Stimulated activated CD8-positive, alpha-beta memory T cell treated with anti-CD3 and anti-CD28 coated beads, Interleukin-4, amount 100 ng/mL, for 4 hours (primary cell): ENCODE data around the gene CFAP54.

Source experiments
- DNase-seq, 2 donors: peaks; one replicate each; pipeline ENCODE4 v3.0.0-alpha.2; 2020; ENCODE audit warnings: low read depth in 2 of 2, low spot score in 1 of 2

CFAP54 gene

DNA sequence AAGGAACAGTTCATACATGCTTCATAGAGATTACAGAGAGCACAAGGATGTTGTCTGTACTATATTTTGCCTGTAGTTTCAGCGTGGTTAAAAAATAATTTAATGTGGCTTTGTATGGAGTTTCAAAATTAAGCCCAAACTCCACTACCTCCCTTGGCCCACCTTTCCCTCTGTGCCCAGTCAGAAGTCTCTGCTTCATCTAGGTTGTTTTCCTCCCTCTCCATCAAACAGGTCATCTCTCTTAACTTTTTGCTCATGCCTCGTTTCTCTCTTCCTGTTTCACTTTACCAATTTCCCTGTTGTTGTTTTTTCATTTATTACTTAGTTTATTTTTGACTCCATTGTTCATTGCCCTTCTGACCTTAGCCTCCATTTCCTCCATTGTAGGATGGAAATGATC, 322.8 kb downstream of the CFAP54 start:
- DNase-seq, result no peak

DNA sequence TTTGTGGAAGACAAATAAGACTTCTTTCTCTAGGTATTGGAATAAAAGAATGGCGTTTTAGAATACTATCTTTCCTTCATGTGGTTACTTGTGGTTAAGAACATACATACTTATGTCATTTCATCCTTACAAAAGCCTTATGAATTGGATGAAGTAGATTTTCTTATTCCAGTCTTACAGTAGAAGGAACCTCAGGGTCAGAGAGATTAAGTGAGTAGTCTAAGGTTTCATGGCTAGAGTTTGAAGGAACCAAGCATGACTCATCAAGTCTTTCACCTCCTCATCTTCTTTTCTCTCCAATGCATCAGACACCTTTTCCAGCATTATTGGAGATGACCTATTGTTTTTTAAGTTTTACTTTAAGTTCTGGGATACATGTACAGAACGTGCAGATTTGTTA, 324.8 kb downstream of the CFAP54 start:
- no peak for DNase-seq

GRCh38 chr12:96821592-96821991, 332.2 kb downstream of the CFAP54 start:
- DNase-seq, result no peak

GRCh38 chr12:96822641-96823040, 333.3 kb downstream of the CFAP54 start:
- no peak for DNase-seq

DNA sequence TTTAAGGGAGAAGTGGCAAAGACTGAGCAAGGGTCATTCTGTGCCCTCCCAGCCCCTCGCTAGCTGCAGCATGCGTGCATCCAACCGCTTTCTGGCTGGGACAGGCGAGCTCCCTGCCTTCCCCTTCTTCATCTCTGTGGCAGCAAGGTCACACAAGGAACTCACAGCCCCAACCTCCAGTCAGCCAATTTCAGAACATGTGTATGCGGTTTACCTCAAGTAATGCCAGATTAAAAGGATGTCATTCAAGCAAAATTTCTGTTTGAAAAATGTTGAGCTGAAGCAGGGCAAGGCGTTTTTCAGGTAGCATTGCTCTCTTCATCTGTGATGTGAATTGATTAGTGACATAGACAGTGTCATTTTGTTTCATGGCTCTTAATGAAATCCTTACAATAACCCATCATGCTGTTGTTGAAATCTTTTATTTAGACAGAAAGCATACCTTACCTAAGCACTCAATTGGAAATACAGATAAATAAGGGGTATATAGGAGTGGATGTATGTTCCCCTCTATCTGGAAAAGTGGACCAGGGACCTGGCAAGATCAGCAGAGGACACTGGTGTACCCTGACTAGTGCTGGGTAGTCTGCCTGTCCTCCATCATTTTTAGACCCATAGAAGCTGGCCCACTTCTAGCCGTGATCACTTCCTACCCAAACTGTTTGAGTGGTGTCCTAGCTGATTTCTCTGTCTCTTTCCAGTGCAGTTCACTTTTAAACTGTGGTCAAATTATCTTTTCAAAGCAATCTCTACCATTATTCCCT, 334.9 kb downstream of the CFAP54 start:
- DNase-seq, result no peak

- DNase-seq, result no peak
These were observed 335.5 kb downstream of the CFAP54 start for GRCh38 chr12:96824838-96825236.

GRCh38 chr12:96828169-96828789, 338.9 kb downstream of the CFAP54 start:
- DNase-seq, result no peak

DNA sequence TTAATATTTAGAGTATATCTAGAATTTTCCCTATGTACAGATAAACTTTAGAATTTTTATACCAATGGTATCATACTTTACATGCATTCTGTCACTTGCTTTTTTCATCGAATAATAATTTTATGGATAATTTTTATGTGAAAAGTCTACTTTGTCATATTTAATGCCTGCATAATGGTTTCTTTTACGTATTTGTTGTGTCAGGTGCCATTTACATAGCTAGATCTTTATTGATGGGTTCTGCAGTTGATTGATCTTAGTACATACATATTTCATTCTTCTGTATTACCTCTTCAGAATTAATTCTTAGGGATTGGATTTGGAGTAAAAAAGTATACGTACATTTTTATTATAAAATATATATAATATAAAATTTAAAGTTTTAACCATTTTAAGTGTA, 340.0 kb downstream of the CFAP54 start:
- no peak for DNase-seq

DNA sequence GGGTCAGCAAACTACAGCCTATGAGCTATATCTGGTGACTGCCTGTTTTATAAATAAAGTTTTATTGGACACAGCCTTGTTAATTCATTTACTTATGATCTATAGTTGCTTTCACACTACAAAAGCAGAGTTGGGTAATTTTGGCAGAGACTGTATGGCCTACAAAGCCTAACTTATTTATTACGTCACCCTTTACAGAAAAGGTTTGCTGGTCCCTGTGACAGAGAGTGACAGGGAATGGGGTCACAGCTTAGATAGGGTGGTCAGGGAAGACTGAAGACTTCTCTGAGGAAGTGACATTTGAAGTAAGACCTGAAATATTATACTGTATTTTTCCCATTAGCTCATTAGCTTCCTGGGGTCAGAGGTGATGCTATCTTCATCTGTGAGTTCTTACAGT, 342.0 kb downstream of the CFAP54 start:
- DNase-seq, result no peak

- no peak for DNase-seq
These were observed 356.9 kb downstream of the CFAP54 start for GRCh38 chr12:96846293-96846692.

DNA sequence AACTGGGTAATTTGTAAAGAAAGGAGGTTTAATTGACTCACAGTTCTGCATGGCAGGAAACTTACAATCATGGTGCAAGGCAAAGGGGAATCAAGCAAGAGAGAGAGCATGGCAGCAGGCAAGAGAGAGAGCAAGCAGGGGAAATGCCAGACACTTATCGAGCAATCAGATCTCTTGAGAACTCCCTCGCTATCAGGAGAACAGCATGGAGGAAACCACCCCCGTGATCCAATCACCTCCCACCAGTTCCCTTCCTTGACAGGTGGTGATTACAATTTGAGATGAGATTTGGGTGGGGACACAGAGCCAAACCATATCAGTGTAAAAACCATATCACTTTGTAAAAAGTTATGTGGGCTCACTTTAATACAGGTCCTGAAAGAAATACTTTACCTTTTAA, 361.3 kb downstream of the CFAP54 start:
- no peak for DNase-seq

DNA sequence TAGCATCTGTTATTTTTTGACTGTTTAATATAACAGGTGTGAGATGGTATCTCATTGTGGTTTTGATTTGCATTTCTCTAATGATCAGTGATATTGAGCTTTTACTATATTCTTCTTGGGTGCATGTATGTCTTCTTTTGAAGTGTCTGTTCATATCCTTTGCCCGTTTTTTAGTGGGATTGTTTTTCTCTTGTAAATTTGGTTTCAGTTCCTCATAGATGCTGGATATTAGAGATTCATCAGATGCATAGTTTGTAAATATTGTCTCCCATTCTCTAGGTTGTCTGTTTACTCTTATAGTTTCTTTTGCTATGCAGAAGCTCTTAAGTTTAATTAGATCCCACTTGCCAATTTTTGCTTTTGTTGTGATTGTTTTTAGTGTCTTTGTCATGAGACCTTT, 368.8 kb downstream of the CFAP54 start:
- no peak for DNase-seq

GRCh38 chr12:96861656-96862055, 372.3 kb downstream of the CFAP54 start:
- DNase-seq, result no peak

DNA sequence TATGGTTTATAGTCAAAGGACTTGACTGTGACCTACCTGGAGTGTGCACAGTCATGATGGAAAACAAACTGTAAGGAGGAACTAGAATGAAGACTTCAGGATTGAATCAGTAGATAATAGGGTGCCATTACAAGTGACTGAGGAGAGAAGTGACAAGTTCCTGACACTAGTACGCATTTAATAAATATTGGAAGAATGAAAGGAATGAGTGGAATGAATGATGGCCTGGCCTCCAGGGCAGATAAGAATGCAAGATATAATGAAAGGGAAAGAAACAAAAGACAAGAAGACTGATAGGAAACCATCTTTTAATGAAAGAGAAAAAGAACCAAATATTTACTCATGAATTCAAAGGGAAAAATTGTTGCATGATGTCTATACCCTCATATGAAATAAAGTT, 372.9 kb downstream of the CFAP54 start:
- DNase-seq, result no peak

DNA sequence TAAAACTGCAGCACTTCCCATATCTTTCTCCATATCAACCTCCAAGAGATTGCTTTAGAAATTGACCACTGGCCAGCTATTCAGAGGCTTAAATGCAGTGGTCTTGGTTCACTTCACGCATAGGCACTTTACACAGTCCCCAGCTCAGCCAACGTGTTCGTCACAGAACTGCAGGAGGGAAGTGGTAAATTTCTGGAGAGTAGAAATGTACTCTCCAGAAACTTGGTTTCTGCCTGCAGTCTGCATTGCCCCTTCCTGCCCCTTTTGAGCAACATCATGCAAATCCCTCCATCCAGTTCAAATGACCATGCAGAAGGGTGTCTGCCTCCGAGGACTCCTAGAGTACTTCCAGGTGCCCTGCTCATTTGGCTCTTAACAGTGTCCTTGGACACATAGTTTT, 375.0 kb downstream of the CFAP54 start:
- no peak for DNase-seq

DNA sequence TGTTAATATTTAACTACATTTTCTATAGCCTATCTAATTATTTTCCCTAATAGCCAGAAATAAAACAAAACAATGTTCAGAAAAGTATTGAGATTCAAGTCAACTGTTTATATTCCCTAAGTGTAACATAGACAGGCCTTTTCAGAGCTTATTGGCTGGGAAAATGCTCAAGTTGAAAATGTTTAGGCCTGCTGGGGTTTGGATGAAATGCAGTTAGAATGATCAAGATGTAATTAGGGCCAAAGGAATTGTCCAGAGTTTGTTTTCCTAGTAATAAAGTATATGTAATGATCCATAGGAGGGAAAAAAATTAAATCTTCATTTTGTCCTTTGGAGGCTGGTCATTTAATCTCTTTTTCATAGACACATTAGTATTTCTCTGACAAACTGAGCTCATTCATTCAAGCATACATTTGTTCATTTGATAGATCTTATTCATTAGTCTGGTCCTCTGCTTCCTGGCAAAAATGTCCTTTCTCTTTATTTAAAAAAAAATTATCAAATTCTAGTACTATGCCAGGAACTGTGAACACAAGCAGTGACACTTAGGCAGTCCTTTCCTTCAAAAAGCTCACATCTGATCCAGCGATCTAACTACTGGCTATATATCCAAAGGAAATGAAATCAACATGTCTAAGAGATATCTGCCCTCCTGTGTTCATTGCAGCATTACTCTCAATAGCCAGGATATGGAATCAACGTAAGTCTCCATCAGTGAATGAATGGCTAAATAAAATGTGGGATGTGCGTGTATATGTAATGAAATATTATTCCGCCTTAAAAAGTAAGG, 377.6 kb downstream of the CFAP54 start:
- no peak for DNase-seq

DNA sequence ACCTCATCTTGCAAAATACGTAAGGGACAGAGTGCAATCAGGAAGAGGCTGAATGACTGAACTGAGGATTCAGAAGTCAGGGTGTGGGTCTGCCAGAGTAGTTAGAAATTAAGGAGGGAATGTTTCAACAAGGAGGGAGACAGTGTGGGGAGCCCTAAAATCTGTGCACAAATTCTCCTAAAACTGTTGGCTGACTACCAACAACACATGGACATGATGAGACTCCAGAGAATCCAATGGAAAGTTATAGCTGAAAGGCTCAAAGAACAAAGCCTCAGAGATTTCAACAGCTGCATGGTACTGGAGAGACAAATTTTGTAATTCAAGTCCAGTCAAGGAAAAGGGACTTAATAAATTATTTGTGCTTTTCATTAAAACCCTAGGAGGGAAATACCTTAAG, 381.6 kb downstream of the CFAP54 start:
- no peak for DNase-seq

- no peak for DNase-seq
These were observed 383.6 kb downstream of the CFAP54 start for GRCh38 chr12:96872961-96873360.

DNA sequence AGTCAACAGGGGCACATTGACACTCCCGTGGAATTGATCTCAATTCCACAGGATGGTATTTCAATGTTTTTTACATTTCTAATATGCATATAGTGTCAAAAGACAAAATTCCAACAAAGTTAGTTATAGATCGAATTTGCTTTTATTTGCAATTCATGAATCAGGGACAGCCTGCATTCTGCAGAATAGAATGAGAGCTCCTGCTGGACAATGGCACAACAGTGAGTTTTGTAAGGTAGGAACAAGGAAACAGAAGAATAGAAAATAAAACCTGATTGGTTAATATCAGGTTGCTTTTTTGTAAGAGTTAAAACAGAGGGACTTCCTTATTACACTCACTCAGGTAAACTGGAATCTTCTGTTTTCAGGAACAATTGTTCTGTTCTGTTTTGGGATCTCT, 384.8 kb downstream of the CFAP54 start:
- DNase-seq, result no peak

GRCh38 chr12:96876966-96877365, 387.6 kb downstream of the CFAP54 start:
- no peak for DNase-seq

DNA sequence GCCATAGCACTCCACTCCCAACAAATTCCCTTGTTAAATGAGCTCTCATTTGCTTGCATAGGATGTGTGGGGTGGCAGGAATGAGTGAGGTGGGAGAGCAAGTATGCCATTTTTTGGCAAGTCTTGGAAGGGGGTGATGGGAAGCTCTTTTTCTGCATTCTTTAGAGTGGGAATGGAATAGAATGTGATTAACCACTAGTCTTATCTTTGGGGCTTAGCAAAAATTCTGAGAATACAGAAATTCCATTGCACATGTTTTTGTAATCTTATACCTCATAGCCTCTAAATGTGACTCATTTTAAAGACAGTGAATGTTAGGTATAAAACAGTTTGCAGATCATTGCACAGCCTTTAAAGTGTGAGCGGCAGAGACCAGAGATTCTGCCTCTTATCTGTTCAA, 389.3 kb downstream of the CFAP54 start:
- no peak for DNase-seq

- no peak for DNase-seq
These were observed 389.9 kb downstream of the CFAP54 start for GRCh38 chr12:96879301-96879700.
